Fibroblast of pulmonary artery (primary cell): ENCODE results near the gene ASPG.
A peak's percentile ranks its signal among the peaks of the same experiment; 100 is the strongest.

ENCODE experiments used
- DNase-seq: peaks from one replicate; pipeline ENCODE4 v3.0.0-alpha.2; 2010; ENCODE audit warnings: low read depth
- H3K4me3 ChIP-seq: replicated peaks from 2 replicates; pipeline ENCODE4 v1.5.1; 2011; ENCODE audit warnings: low read depth, mild to moderate bottlenecking, control low read depth, low read length, moderate library complexity
- TF ChIP-seq, protein P1 (sequence below): IDR thresholded peaks from 2 replicates; pipeline ENCODE4 v1.5.1; 2011; ENCODE audit warnings: mild to moderate bottlenecking, control low read depth, low read length, inconsistent platforms; ENCODE audit errors: missing control alignments

Gene ASPG

DNA sequence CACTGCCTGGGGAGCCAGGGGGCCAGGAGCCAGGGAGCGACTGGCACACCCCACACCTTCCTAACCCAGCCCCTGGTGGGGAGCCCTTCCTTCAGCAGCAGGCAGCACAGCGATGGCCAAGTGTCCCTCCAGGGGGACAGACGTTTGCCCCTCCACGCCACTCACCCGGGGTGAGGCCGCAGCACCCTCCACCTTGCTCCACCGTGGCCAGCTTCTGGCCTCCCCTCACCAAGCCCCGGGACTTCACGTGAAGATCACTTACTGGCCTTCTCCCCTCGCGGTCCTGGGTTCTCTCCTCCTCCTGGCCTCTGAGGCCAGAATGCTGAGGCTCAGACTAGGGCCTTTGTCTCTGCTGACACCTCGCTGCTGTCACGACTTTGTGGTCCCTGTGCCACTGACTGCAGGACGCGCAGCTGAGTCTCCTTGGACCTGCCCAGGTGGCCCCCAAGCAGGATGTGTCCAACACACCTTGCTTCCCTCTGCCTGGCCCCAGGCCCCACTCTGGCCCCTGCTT lies 3.5 kb upstream of the ASPG start:
- DNase-seq = no peak
- TF ChIP-seq, protein P1, sequence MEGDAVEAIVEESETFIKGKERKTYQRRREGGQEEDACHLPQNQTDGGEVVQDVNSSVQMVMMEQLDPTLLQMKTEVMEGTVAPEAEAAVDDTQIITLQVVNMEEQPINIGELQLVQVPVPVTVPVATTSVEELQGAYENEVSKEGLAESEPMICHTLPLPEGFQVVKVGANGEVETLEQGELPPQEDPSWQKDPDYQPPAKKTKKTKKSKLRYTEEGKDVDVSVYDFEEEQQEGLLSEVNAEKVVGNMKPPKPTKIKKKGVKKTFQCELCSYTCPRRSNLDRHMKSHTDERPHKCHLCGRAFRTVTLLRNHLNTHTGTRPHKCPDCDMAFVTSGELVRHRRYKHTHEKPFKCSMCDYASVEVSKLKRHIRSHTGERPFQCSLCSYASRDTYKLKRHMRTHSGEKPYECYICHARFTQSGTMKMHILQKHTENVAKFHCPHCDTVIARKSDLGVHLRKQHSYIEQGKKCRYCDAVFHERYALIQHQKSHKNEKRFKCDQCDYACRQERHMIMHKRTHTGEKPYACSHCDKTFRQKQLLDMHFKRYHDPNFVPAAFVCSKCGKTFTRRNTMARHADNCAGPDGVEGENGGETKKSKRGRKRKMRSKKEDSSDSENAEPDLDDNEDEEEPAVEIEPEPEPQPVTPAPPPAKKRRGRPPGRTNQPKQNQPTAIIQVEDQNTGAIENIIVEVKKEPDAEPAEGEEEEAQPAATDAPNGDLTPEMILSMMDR = no peak
- H3K4me3 ChIP-seq = no peak overlapping the region

DNA sequence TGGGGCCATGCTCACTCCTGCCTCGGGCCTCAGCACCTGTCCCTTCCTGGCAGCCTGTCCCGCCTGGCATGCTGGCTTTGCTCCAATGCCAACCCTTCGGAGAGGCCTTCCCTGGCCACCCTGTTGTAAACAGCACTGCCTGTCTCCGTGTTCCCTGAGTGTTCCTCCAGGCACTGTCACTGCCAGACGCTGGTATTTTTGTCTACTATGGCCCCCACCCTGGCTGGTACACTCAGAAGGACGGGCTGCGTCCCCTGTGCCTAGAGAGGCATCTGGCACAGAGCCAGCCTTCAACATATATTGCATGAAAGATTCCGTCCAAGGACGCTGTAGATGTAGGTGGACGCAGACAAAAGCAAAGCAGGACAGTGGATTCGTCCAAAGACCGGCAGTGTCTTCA lies 2.7 kb upstream of the ASPG start:
- TF ChIP-seq, protein P1 = no peak
- DNase-seq = no peak
- no peak overlapping the region for H3K4me3 ChIP-seq

DNA sequence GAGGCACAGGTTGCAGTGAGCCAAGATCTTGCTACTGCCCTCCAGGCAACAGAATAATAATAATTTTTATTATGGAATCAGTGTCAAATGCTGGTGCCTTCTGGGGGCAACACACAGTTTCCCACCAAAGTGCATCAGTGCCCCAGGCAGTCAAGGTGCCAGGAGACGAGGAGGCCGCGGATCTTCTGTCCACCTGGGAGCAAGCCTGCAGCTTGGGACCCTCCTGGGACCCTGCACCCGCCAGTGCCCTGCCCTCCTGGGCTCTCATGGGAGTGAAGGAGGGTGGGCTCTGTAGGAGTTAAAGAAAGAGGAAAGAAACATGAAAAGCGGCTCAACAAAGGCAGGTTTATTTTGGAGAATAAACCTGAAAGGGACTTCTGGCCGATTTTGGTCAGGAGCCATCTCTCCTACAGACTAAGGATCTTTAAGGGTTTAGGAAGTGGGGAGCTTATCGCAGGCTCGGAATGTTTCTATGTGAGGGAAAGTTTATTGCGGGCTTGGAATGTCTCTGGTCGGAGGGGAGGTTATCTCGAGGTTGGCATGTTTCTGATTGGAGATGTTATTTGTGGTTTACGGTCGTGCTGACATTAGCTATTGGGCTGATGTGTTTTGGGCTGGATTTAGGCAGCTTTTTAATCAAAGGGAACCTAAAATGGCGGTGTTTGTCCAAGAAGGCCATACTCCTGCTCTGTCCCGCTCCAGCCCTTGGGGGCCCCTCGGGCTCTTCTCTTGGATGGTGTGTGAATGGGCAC lies 1.1 kb upstream of the ASPG start:
- TF ChIP-seq, protein P1 = no peak
- no peak overlapping the region for H3K4me3 ChIP-seq
- DNase-seq = peak; percentile 28

DNA sequence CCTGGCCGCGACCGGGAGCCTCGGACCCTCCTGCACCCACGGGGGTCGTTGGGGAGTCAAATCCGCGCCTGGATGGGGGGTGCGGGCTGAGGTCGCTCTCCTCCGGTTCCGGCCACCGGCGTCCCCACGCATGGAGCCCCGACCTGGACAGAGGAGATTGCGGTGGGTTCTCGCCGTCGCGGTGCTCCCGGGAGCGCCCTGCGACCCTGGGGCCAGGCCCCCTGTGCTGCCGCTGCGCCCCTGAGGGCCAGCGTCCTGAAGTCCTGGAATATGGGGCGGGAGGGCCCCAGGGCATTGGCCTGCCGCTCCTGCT lies 345 bp downstream of the ASPG start:
- TF ChIP-seq, protein P1 = no peak
- no peak overlapping the region for H3K4me3 ChIP-seq
- DNase-seq = no peak

DNA sequence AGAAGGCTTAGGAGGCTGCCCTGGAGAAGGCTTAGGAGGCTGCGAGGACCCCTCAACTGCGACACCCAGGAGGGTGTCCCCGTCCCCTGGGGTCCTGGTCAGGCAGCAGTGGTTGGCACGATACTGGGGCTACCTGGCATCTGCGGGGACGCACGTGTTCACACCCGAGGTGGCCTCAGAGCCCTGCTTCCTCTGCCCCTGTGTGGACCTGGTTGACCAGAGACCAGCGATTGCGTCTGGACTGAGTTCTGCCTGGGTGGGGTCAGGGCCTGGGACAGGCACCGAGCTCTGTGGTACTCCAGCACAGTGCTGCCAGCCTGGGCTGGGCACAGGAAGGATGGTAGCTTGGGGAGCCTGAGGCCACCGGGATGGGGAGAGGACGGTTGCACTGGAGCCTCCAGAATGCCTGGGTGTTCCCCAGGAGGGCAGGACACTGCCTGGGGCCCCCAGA lies 735 bp downstream of the ASPG start:
- TF ChIP-seq, protein P1 = no peak
- DNase-seq = no peak
- no peak overlapping the region for H3K4me3 ChIP-seq

DNA sequence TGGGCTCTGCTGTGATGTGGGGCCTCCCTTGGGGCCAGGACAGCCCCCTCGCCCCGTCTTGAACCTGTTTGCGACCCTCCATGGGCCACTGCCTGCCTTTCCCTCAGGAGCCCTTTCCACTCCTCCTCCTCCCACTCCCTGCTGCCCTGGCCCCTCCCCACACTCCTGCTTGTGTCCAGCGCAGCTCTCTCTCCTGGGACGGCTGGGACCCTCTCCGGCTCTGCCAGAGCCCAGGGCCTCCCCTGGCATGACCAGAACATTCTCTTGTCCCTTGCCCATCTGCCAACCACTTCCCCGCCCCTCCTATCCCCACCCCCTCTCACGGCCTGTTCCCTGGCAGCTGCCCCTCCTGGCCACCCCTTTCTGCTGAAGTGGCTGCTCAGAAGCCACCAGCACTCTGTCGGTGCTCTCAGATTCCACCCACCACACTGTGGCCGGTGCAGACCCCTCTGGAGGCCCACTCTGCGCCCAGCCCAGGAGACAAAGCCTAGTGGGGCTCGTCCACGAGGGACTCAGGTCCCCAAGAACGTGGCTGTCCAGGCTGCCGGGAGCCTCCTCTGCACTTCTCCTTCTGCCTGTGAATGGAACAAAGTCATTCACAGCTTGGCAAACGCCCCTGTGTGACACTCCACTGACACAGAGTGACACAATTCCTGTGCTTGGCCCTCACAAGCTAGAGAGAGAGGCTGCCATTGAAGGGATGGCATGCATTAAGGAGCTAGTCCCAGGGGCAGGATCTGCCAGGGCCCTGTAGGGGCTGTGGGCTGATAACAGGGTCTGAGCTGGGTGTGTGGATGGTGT lies 1.4 kb downstream of the ASPG start:
- TF ChIP-seq, protein P1 = no peak
- DNase-seq = no peak
- H3K4me3 ChIP-seq = no peak overlapping the region

DNA sequence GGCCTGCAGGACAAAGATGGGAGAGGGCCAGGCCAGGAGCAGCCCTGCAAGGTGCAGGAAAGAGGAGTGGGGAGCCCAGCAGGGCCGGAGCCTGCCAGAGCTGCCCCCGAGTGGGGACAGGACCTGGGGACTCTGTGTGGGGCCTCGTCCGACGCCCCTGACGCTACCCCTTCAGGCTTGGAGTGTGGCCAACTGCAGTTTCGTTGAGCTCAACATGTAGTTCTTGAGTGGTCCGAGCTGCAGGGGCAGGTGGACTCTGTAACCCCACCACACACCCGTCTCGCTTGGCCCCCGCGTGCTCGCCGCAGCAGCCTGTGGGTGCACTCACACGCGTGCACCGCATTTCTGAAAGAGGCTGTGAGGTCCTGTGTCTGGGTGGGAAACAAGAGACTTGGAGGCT lies 2.0 kb downstream of the ASPG start:
- H3K4me3 ChIP-seq = no peak overlapping the region
- no peak for DNase-seq
- TF ChIP-seq, protein P1 = no peak
